Activated CD4-positive, alpha-beta T cell treated with anti-CD3 and anti-CD28 coated beads, Interleukin-2, amount 50 U/mL, for 48 hours (primary cell): Measurements from ENCODE around the gene CFAP46.
A peak's percentile ranks its signal among the peaks of the same experiment; 100 is the strongest.
"Not testable (repeated sequence)": the region's sequence is repeated elsewhere in the genome, so short reads cannot be mapped to it uniquely, and the experiment has no call there.

Source experiments
- DNase-seq, 2 experiments: peaks; one replicate each; pipeline ENCODE4 v3.0.0-alpha.2; 2020

Gene CFAP46

DNA sequence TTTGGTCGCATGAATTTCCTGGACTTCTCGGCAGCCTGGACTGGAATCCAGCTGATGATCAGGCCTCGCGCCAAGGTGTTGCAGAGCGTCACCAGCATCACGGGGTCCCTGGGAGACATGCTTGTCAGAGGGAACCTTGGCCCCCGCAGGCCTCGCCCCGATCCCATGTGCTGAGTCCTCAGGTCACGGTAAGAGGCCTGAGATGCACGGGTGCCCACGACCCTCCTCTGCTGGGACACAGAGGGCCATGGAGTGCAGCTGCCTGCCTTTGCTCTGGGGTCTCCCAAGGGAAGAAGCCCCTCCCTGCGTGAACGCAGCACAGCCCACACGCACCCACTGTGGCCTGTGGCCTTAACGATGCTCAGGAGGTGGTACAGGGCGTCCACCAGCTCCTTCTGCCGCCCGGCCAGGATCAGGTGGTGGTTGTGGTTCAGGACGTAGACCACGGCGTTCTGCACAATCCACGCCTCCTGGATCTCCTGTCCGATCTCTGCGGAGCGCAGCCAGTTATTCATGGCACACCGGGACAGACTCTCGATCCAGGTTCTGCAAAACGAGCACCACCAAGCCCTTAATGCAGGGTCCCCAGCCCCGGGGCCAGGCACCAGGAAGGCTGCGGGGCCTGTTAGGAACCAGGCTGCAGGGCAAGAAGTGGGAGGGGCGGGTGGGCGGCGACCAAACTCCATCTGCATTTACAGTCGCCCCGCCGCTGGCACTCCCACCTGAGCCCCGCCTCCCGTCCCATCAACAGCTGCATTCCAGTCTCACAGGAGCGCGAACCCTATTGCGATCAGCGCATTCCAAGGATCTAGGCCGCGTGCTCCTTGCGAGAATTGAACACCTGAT lies 29.4 kb downstream of the CFAP46 start:
- DNase-seq = no peak

- DNase-seq = no peak
Measured at GRCh38 chr10:132912225-132912712, 30.1 kb downstream of the CFAP46 start.

DNA sequence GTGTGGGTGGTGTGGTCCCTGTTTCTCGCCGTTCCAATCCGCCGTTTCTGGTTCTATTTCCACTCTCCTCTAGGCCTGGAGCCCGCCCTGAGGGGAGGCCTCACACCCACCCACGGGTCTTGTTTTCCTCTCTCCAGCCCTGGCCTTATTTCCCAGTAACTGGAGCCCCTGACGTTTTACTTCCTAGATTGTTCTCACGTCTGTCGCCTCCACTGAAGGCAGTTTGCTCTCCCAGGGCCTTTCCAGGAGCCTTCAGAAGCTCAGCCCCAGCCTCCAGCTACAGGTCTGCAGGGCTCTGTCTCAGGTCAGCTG lies 30.6 kb downstream of the CFAP46 start:
- no peak for DNase-seq

DNA sequence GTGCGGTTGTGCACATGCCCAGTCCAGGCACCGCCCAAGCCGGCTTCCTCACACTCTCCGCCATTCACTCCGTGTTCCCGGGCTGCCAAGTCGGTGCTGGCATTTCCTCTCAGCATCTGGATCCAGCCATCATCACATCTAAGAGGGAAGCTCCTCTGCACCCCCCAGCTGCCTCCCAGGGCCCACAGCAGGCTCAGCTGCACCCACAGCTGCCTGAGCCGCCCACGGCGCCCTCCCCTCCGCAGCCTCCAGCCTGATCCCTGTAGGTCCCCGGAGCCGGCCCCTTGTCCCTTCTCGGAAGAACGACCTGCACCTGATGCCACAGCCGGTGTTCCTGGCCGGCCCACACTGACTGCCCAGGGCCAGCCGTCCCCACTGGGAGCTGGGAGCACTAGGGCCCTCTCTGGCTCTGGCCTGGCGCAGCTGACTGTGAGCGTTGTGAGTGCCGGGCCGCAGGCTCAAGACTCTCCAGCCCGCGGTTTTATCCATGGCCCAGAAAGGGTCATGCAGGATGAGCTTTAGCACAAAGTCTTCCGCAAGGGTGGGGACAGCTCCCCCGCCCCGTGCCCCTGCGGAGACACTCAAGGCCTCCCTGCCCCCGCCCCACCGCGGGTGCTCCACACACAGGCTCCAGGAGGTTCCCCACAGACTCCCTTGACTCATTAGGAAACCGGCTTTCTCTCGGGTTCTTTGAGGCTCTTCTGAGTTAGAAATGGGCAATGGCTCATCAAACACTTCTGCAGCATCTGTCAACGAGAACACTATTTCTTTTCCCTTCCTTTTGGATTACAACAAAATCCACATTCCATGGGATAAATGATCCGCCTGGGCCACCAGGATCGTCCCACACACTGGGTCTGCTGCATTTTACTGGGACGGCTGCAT lies 31.2 kb downstream of the CFAP46 start:
- no peak for DNase-seq

DNA sequence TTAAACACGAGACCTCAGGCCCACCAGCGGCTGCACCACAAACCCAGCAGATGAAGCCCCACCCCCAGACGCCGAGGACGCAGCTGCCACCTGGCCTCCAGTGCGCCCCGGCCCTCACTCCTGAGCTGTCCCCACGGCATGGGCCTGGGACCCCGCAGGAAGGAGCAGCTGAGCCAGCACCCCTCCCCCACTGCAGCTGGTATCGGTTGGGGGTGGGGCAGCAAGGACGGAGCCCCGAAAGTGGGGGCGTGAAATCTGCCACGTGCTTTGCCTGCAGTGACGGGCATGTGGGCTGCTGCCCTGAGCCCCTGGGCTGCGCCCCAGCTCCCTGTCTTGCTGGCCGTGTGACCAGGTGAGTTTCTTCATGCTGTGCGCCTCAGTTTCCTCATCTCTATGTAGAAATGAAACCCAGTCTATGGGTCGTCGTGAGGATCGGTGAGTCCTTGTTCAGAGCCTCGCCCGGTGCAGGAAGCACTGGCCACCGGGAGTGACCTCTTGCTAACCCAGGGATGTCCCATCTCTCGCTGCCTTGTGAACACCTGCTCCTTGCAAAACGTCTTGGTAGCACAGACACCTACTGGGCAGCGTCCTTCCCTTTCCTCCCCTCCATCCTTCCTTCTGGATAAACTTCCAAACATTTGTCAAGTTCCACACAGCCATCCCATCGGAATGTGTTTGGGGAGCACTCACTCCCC lies 32.0 kb downstream of the CFAP46 start:
- no peak for DNase-seq

DNA sequence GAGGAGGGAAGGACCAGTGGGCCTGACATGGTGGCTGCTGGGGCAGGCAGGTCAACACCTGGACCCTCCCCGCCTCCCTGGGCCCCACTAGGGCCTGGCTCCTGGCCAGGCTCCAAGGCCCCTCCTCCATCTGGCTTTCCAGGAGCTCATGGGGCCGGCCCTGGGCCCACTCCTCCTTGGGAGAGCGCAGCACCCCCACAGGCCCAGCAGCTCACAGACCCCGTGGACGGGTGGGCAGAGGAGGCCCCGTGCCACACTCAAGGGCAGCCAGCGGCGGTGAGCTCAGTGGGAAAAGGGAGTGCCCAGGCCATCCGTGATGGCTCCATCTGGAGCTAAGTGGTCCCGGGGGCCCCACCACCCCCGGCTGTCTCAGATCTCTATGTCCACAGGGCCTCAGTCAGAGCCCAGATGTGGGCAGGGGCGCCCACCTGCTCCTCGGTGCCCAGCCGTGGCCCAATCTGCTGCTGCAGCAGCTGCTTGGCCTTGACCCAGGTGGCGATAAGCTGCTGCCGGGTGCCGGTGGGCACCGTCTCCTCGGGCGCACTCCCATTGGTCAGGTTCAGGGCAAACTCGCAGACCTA lies 32.8 kb downstream of the CFAP46 start:
- DNase-seq = no peak

GRCh38 chr10:132908621-132909295 lies 33.6 kb downstream of the CFAP46 start:
- no peak for DNase-seq

- no peak for DNase-seq
Measured at GRCh38 chr10:132907821-132908620, 34.3 kb downstream of the CFAP46 start.

GRCh38 chr10:132906836-132907235 lies 35.5 kb downstream of the CFAP46 start:
- no peak for DNase-seq

GRCh38 chr10:132906106-132906505 lies 36.3 kb downstream of the CFAP46 start:
- DNase-seq = no peak

GRCh38 chr10:132905661-132906060 lies 36.7 kb downstream of the CFAP46 start:
- no peak for DNase-seq

GRCh38 chr10:132904814-132905649 lies 37.3 kb downstream of the CFAP46 start:
- DNase-seq = peak; percentile 46 to 62

DNA sequence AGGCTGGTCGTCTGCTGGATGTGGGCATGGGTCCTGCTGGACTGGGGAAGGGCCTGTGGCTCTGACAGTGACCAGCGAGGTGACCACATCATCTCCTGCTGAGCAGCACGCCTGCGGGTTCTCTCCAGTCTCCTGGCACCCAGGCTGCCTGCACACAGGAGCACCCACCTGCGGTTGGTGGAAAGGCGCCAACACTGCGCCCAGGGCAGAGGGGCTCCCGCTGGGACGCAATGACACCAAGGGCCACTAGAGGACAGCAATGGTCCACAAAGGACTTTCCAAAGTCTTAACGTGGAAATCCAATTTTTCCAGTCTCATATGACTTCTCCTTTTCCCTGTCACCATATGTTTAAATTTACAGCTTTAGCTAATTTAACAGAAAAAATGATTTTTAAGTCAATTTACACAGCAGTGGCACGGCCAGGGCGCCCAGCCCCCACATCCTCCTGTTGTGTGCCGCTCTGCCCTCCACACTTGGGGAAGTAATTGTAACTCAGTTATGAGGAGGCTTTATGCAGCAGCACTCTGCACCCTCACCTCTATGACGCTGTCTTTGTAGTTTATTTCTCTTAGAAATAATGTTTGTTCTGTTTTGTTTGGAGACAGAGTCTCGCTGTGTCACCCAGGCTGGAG lies 38.1 kb downstream of the CFAP46 start:
- peak; percentile 61 to 67 for DNase-seq

- not testable (repeated sequence) for DNase-seq
Measured at GRCh38 chr10:132902656-132903575, 39.5 kb downstream of the CFAP46 start.

GRCh38 chr10:132901351-132901750 lies 41.0 kb downstream of the CFAP46 start:
- DNase-seq = no peak

GRCh38 chr10:132900211-132900756 lies 42.1 kb downstream of the CFAP46 start:
- DNase-seq = no peak

- no peak for DNase-seq
Measured at GRCh38 chr10:132899751-132900065, 42.7 kb downstream of the CFAP46 start.

- DNase-seq = no peak
Measured at GRCh38 chr10:132899054-132899750, 43.2 kb downstream of the CFAP46 start.
